Left renal cortex interstitium (tissue), 4 donors: ENCODE measurements around the gene TRNP1. TPM values are rescaled to one million over a fixed set of nuclear protein-coding genes. Genes with fewer than 3 reads are reported as not detected.

Experiments
- DNase-seq, 4 donors: peaks; one replicate each; pipeline ENCODE4 v3.0.0-alpha.2; 2013; ENCODE audit warnings: low read depth in 4 of 4, low spot score in 2 of 4, missing footprints in 1 of 4
- polyA plus RNA-seq, 4 donors: library from polyadenylated mRNA; unstranded; fragments of 120-200 nt; gene quantifications; one replicate each; pipeline ENCODE4 v1.2.1, GENCODE V29; 2013; ENCODE audit not compliant: insufficient read length in 4 of 4

The TRNP1 gene
- polyA plus RNA-seq, 4 donors: 5.6 to 8.2 (median 7.0) TPM

- DNase-seq: no peak
Observed at GRCh38 chr1:27021354-27022031, 28.0 kb downstream of the TRNP1 start.

DNA sequence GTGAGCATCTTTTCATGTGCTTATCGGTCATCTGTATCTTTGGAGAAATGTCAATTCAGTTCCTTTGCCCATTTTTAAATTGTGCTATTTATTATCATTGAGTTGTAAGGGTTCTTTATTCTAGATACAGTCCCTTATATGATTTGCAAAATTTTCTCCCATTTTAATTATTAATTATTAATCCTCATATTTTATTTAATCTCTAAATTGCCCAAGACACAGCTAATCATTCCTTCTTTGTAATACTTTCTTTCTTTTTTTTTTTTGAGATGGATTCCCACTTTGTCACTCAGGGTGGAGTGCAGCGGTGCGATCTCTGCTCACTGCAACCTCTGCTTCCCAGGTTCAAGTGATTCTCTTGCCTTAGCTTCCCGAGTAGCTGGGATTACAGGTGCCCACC is 32.2 kb downstream of the TRNP1 start:
- no peak for DNase-seq

- no peak for DNase-seq
Observed at GRCh38 chr1:27026621-27027574, 33.4 kb downstream of the TRNP1 start.

DNA sequence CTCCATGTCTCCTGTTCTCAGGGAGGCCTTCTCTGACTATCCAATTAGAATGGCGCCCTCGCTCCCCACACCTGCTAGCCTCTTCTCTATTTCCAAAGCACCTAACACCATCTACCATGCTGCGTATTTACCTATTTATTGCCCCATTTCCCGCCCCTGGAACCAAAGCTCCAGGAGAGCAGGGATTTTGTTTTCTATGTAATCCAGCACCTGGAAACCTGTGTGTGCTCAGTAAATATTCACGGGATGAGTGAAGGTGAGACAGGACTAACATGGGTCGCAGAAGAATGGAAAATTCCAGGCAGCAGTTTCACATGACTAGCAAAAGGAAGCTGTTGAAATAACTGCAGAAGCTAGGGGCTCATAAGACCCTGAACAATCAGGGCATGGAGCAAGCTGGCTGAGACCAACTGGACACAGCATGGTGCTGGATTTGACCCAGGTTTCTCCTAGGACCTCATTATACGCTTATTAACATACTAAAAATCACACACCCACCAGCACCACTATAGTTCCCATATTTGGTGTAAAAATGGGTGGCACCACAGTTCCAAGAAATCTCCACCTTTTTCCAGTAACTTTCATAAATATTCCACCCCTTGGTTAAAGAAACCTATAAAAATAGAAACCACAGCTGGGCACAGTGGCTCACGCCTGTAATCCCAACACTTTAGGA is 34.2 kb downstream of the TRNP1 start:
- DNase-seq: no peak

- no peak for DNase-seq
Observed at GRCh38 chr1:27029517-27029916, 36.0 kb downstream of the TRNP1 start.

GRCh38 chr1:27031235-27032118 is 38.0 kb downstream of the TRNP1 start:
- DNase-seq: peak in 2 of 4 donors; percentile 60 to 72

DNA sequence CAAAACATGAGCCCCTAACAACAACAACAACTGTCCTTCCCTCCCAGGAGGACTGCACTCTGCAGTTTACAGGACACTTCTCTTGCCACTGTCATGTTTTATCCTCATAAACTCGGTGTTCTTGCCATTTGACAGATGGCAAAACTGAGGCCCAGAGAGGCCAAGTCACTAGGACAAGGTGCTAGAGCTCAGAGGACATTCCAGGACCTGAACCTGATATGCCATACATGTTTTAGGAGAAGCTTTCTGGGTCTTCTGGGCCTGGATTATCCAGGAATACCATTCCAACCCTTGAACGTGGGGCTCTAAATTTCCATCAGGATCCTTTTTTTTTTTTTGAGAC is 38.6 kb downstream of the TRNP1 start:
- no peak for DNase-seq

DNA sequence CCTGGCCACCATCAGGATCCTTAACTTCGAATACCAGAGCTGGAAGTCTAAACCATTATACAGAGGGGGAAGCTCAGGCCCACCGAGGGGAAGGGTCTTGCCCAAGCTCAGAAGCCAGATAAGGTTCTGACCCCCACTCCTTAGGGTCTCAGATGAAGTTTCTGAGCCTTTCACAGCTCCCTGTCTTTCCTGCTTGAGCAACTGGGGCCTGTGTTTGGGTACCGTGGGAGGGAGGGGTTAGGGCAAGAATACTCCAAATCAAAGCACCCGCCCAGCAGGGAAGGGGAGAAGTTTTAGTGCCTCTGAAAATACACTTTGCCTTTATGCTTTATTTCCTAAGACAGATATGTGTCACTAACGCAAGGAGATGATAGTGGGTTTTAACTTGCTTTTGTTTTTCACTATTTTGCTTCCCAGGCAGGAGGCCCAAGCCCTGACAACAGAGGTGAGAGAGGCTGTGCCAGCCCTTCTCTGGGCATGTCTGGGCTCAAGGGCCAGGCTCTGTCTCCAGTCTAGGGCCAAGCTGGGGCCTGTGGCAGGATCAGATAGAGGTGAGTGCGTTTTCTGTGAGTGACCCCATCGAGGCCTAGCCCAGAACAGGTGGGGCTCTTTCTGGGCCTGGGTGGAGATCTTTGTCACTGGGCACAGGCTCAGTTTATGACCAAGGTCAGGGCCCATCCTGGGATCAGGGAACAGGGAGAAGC is 39.7 kb downstream of the TRNP1 start:
- DNase-seq: no peak

GRCh38 chr1:27035344-27035743 is 41.9 kb downstream of the TRNP1 start:
- DNase-seq: no peak

DNA sequence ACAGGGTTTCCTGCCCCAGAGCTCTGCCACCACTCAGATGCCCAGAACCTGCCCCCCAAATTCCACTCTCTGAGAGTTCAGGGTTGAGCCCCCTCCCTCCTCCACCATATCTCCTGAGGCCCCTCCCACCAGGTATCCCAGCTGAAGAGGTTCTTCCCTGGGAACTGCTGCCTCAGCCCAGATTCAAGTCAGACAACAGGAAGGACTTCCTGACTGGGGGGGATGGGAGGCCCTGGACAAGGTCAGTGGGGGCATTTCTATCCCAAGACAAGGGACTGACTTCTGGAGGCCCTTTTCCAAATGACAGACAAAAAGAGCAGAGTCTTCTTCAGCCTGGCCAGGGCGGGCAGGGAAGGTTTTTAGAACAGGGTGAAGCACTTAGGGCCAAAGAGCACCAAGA is 43.2 kb downstream of the TRNP1 start:
- no peak for DNase-seq

DNA sequence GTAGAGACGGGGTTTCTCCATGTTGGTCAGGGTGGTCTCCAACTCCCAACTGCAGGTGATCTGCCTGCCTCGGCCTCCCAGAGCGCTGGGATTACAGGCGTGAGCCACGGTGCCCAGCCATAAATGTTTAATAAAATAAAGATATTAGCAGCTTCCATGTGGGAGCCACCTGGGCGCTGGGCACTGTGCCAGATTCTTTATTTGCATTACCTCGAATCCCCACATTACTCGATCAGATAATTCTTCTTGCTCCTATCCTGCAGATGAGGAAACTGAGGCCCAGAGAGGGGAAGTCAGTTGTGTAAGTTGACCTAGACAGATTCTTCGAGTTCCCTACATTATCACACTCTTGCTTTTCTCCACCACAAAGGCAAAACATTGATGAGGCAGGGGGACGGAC is 44.0 kb downstream of the TRNP1 start:
- no peak for DNase-seq

DNA sequence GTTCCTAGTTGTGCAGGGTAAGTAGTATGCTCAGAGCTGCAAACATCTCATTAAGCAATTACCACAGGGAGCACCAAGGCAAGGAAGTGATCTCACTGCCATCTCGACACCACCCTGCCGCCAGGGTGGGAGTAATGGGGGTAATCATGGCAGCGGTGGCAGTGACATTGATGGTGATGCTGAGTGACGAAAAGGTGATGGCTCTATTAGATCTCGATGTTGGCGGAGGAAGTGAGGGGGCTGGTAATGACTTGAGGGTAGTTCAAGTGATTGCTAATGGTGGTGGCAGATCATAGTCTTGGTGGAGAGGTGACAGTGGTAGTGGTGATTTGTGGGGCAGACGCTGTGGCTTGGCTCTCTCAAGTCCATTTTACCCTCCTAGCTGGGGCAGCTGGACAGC is 44.5 kb downstream of the TRNP1 start:
- DNase-seq: no peak

DNA sequence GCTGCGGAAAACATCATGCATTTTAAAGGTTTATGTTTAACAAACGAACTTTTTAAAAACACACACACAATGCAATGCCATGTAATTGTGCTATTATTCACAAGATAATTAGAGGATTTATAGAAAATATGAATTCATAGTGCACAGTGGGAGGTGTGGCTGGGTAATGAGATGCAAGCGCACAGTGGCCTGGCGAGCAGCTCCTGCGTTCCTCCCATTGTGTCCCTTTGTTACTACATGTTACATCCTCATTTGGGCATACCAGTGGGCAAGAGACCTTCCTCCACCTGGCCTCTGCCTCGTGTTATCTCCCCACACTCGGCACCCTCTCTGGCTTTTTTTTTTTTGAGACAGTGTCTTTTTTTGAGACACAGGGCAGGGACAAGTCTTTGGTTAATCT is 49.2 kb downstream of the TRNP1 start:
- no peak for DNase-seq

GRCh38 chr1:27044613-27045151 is 51.2 kb downstream of the TRNP1 start:
- DNase-seq: no peak

DNA sequence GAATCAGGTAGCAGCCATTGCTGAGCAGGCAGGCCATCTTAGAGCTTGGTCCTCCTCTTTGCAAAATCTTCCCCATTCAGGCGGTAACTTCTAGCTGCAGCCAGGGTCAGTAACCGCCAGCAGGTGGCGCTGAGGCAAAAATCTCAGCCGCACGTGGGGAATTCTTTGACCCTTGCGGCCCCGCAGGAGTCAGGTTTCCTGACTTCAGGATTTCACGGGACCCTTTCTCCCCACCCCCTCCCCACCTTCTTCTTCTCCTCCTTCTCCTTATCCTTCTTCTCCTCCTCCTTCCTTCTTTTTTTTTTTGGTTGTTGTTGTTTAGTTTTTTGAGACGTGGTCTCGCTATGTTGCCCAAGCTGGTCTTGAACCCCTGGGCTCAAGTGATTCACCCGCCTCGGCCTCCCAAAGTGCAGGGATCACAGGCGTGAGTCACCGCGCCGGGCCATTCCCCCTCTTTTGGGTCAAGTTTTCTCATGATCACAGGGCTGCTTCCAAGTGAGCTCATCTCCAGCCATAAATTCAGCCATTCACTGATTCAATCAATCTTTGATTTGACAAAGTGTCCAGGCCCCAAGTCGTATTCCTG is 52.6 kb downstream of the TRNP1 start:
- no peak for DNase-seq

GRCh38 chr1:27047914-27048313 is 54.4 kb downstream of the TRNP1 start:
- no peak for DNase-seq

DNA sequence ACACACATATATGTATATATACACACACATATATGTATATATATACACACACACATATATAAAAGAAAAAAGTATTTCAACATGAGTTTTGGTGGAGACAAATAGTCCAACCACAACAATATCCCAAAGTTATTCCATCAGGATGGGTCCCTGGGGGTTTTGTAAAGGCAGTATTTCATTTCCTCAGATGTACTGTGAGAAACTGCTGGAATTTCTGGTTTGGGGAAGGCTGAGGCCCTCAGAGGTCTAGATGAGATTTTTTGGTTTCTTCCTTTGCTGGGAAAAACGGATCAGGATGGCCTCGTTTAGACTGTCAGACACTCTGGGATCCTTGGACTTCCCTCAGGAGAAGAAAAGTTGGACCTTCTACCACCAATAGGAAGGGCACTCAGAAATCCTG is 55.6 kb downstream of the TRNP1 start:
- DNase-seq: no peak

- no peak for DNase-seq
Observed at GRCh38 chr1:27049607-27050006, 56.1 kb downstream of the TRNP1 start.
